UCSD-AML1 (cell line): ENCODE measurements around the gene NUP205.

Experiments used
- DNase-seq: peaks from one replicate; lab custom pipeline; 2025; ENCODE audit not compliant: unreplicated experiment; lab: John Stamatoyannopoulos, UW

Gene NUP205

DNA sequence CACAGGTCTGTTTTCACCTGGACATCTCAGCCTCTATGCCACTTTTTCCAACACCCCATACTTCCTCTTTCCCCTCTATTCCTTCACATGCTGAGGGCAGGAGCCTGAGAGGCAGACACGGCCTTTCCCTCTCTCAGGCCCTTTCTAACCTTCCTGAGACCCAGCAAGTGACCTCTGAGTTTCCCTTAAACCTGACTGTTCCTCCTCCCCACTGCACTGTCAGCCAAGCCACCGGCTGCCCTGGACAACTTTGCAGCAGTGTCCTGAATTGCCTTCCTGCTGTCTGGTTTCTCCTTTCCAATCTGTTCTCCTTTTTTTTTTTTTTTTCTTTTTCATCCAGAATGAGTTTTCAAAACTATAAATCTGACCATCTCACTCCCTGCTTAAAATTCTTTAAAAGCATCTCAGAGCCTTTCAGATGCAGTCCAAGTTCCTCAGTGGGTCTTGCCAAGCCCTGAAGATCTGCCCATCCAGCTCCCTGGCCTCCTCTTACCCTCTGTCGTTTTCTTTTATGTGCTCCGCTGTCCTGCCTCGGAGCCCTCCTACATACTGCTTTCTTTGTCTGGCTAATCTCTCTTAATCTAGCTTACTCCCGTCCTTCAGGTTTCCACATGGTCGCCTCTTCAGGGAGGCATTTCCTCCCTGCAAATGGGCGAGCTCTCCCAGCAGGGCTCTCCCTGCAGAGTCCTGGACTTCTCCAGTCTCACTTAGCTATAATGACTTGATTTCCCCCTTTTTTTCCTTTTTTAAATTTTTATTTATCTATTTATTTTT, 139.7 kb downstream of the NUP205 start:
- no peak for DNase-seq
